CD8-positive, alpha-beta memory T cell (primary cell): ENCODE results near the gene BTBD9. TPM values are rescaled to one million over a fixed set of nuclear protein-coding genes. Genes with fewer than 3 reads are reported as not detected.
A peak's percentile ranks its signal among the peaks of the same experiment; 100 is the strongest.

ENCODE experiments used
- CTCF ChIA-PET: fragments of 350-600 bp; sonication (Branson Sonifier 250); formaldehyde crosslinking; loops from one replicate; lab custom pipeline; 2021; ENCODE audit warnings: antibody characterized with exemption; lab: Charles Lee
- POLR2A ChIA-PET: fragments of 350-600 bp; sonication (Branson Sonifier 250); formaldehyde crosslinking; loops from one replicate; lab custom pipeline; 2021; ENCODE audit warnings: antibody characterized with exemption; lab: Charles Lee
- DNase-seq, 5 donors: peaks; one replicate each; pipeline versions ENCODE4 v3.0.0 to v3.0.0-alpha.2; 2020 to 2022; ENCODE audit warnings: mixed read lengths in 1 of 5
- H3K27ac ChIP-seq: one replicate; pipeline ENCODE4 v1.7.0; 2013; ENCODE audit warnings: low read depth, mild to moderate bottlenecking, low read length, moderate library complexity
- H3K27me3 ChIP-seq: 2 replicates; pipeline ENCODE4 v1.7.0; 2013; ENCODE audit warnings: low read length, mild to moderate bottlenecking; ENCODE audit not compliant: insufficient read depth, poor library complexity, severe bottlenecking
- H3K36me3 ChIP-seq: 2 replicates; pipeline ENCODE4 v1.7.0; 2013; ENCODE audit warnings: mild to moderate bottlenecking, low read length, moderate library complexity; ENCODE audit not compliant: insufficient read depth
- H3K4me1 ChIP-seq: 2 replicates; pipeline ENCODE4 v1.7.0; 2013; ENCODE audit warnings: mild to moderate bottlenecking, low read length, moderate library complexity; ENCODE audit not compliant: insufficient read depth
- H3K4me3 ChIP-seq: 2 replicates; pipeline ENCODE4 v1.7.0; 2013; ENCODE audit warnings: mild to moderate bottlenecking, low read length
- H3K9me3 ChIP-seq: 2 replicates; pipeline ENCODE4 v1.7.0; 2013; ENCODE audit warnings: mild to moderate bottlenecking, low read length
- H3K27ac Mint-ChIP-seq, 8 donors: one replicate each; pipeline ENCODE4 v1.8.0; 2020 to 2021; ENCODE audit warnings: mixed read lengths in 8 of 8, mild to moderate bottlenecking in 6 of 8, inconsistent platforms in 3 of 8, moderate library complexity in 3 of 8
- H3K27me3 Mint-ChIP-seq, 2 donors: one replicate each; pipeline ENCODE4 v1.8.0; 2020 to 2021; ENCODE audit warnings: mixed read lengths in 2 of 2, mild to moderate bottlenecking in 1 of 2, moderate library complexity in 1 of 2
- H3K36me3 Mint-ChIP-seq, 3 donors: one replicate each; pipeline ENCODE4 v1.8.0; 2020 to 2021; ENCODE audit warnings: mixed read lengths in 3 of 3, inconsistent platforms in 1 of 3, mild to moderate bottlenecking in 1 of 3
- H3K4me1 Mint-ChIP-seq, 3 donors: one replicate each; pipeline ENCODE4 v1.8.0; 2020 to 2021; ENCODE audit warnings: mixed read lengths in 3 of 3, inconsistent platforms in 1 of 3, mild to moderate bottlenecking in 1 of 3
- H3K4me3 Mint-ChIP-seq, 7 donors: one replicate each; pipeline ENCODE4 v1.8.0; 2020 to 2021; ENCODE audit warnings: mixed read lengths in 7 of 7, mild to moderate bottlenecking in 6 of 7, moderate library complexity in 4 of 7, inconsistent platforms in 2 of 7
- H3K9me3 Mint-ChIP-seq, 5 donors: one replicate each; pipeline ENCODE4 v1.8.0; 2020 to 2022; ENCODE audit warnings: mixed read lengths in 5 of 5, mild to moderate bottlenecking in 3 of 5, moderate library complexity in 2 of 5, inconsistent platforms in 1 of 5
- polyA plus RNA-seq: library from polyadenylated mRNA; unstranded; fragments of 300-500 nt; fragmentation: Illumina TruSeq; gene quantifications from one replicate; pipeline ENCODE4 v1.2.3, GENCODE V29; 2021
- total RNA-seq, 2 experiments: library from RNA; stranded (reverse); gene quantifications; one replicate each; pipeline ENCODE4 v1.2.3, GENCODE V29; 2021

The BTBD9 gene
- total and polyA plus RNA-seq, 3 experiments from 2014 or later = 12.2 to 17.7 (median 14.9) TPM

DNA sequence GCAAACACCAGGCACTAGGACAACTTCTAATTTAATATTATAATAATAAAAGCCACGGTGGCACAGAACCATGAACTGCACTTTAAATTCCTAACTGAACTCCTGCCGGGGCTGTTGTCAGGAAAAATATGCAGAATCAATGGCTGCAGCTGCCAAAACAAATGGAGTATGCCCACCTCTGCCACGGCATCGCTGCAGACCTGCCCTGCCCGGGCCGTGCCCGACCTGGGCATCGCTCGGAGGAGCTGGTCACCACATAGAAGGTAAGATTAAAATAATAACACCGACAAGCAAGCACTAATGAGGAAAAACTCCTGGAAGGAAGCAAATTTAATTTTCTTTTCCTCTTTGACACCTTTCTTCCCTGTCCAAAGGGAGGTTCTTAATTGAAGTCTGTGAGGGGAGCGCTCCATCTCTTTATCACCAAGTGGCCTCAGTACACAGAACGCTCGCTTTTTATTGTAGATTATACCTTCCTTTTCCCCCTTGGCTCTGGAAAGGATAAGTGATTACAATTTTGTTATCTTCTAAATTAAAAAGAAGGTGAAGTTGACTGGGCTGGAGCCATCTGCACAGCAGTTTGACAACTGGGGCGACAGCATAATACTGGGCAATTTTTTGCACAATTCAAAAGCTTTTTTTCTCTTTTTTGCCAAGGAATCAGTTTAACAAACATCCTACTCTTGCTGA, 468.9 kb downstream of the BTBD9 start:
- Mint-ChIP-seq H3K36me3 (peaks cover 0 to 34% (median 8%) of the 10 kb centered on the region in 3 donors), H3K9me3 (no peaks in the 10 kb centered on the region), H3K27ac (peak overlapping the region in 4 of 8 donors; percentile 9 to 82 (median 66)), H3K4me1 (no peaks in the 10 kb centered on the region), H3K27me3 (peaks cover 0 to 2% of the 10 kb centered on the region in 2 donors), H3K4me3 (no peak overlapping the region)
- no peaks in the 10 kb centered on the region for H3K36me3 ChIP-seq
- H3K4me3 ChIP-seq = no peak overlapping the region
- no peaks in the 10 kb centered on the region for H3K4me1 ChIP-seq
- H3K27ac ChIP-seq = no peak overlapping the region
- no peaks in the 10 kb centered on the region for H3K9me3 ChIP-seq
- no peaks in the 10 kb centered on the region for H3K27me3 ChIP-seq
- DNase-seq = peak in 1 of 5 donors; percentile 8
- ChIA-PET POLR2A (no interaction called here), CTCF (no interaction called here)

DNA sequence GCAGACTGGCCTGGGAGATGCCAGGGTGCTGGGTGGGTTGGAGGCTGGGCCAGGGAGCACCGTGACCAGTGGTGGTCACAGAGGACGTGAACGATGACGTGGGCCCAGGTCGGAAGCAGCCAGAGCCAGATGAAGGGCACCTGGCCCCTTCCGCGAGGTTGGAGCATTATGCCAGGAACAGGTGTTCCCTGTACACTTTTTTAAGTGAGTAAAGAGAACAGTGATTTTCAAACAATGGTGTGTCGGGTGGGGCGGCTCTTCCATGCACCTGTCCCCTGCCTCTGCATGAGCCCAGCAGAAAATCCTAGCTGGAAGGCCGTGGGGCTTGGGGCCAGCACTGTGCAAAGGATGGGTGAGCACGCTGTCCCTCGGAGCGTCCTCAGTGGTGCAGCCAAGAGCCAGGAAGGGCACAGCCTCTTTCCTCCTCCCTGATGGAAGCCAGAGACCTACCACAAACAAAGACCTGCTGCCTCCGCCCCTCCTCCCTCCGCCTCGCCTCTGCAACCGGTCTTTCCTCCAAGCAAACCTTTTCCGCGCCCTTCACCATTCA, 469.7 kb downstream of the BTBD9 start:
- POLR2A ChIA-PET = no interaction called here
- H3K27ac Mint-ChIP-seq = peak overlapping the region in 3 of 8 donors; percentile 9 to 82 (median 50)

DNA sequence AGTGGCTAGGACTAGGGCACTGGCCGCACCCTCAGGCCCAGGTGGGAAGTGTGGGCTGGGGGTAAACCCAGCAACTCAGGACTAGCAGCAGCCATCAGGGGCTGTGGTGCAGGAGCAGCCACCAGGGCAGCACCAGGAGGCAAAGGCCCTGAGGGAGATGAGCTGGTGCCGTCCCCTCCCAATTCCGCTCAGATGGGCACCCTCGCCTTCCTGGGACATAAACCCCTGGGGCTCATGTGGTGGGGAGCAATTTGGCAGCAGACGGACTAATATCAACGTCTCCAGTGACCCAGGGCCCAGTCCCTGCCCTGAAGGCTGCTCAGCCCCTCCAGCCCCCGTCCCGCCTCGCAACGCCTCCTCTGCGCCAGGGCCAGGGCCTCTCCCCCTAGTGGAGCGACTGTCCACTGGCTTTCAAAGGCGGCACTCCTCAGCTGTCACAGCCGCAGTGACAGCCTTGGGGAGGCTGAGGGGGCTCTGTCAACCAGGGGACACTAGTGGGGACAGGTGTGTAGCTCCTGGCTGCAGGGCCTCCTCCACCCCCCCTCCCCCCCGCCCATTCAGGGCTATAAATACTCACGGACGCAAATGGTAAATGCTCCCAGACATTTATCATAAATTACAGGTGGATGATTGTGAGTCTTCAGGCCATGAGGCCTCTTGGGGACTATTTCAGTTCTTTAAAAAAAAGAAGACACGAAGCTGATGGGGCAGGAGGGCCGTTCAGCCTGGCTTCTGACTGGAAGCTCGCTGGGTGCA, 470.3 kb downstream of the BTBD9 start:
- no peak overlapping the region for H3K27ac ChIP-seq
- no peak overlapping the region for H3K4me3 ChIP-seq
- no peaks in the 10 kb centered on the region for H3K36me3 ChIP-seq
- Mint-ChIP-seq H3K9me3 (no peaks in the 10 kb centered on the region), H3K27ac (peak overlapping the region in 1 of 8 donors; percentile 50), H3K4me1 (no peaks in the 10 kb centered on the region), H3K36me3 (peaks cover 0 to 20% (median 3%) of the 10 kb centered on the region in 3 donors), H3K27me3 (peaks cover 0 to 1% of the 10 kb centered on the region in 2 donors), H3K4me3 (no peak overlapping the region)
- peak in 1 of 5 donors; percentile 35 for DNase-seq
- no peaks in the 10 kb centered on the region for H3K9me3 ChIP-seq
- no peaks in the 10 kb centered on the region for H3K27me3 ChIP-seq
- ChIA-PET CTCF (no interaction called here), POLR2A (no interaction called here)
- no peaks in the 10 kb centered on the region for H3K4me1 ChIP-seq

More for the DNA sequence above, 469.7 kb downstream of the BTBD9 start:
- H3K36me3 ChIP-seq = no peaks in the 10 kb centered on the region
- H3K4me3 ChIP-seq = no peak overlapping the region
- no peaks in the 10 kb centered on the region for H3K27me3 ChIP-seq
- no peaks in the 10 kb centered on the region for H3K9me3 ChIP-seq
- CTCF ChIA-PET = no interaction called here
- DNase-seq = peak in 1 of 5 donors; percentile 41
- Mint-ChIP-seq H3K4me3 (no peak overlapping the region), H3K27me3 (peaks cover 0 to 2% of the 10 kb centered on the region in 2 donors), H3K4me1 (no peaks in the 10 kb centered on the region), H3K36me3 (peaks cover 0 to 27% (median 3%) of the 10 kb centered on the region in 3 donors), H3K9me3 (no peaks in the 10 kb centered on the region)
- no peak overlapping the region for H3K27ac ChIP-seq
- H3K4me1 ChIP-seq = no peaks in the 10 kb centered on the region

DNA sequence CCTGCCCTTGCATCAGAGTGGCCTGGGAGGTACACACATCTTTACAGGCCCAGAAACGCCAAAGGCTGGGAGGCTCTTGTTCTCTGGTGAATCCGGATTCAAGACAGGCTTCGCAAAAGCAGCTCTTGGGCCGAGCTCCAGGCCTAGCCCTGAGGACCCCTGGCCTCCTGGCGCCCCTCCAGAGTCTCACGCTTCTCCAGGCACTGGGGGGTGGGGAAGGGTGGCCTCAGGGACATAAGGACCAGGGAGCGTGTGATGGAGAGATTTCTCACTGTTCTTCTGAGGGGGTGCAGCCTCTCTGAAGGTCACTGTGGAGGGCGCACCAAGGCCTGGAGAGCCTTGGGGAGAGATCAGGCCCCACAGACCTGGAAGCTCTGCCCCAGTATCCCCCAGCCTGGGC, 471.0 kb downstream of the BTBD9 start:
- no peaks in the 10 kb centered on the region for H3K4me1 Mint-ChIP-seq
- no peak overlapping the region for H3K4me3 Mint-ChIP-seq
- Histone ChIP-seq H3K27ac (no peak overlapping the region), H3K36me3 (no peaks in the 10 kb centered on the region), H3K9me3 (no peaks in the 10 kb centered on the region), H3K4me1 (no peaks in the 10 kb centered on the region), H3K4me3 (no peak overlapping the region), H3K27me3 (no peaks in the 10 kb centered on the region)
- DNase-seq = peak in 1 of 5 donors; percentile 31
- POLR2A ChIA-PET = no interaction called here
- CTCF ChIA-PET = no interaction called here
- H3K36me3 Mint-ChIP-seq = peaks cover 0 to 13% (median 1%) of the 10 kb centered on the region in 3 donors
- H3K9me3 Mint-ChIP-seq = no peaks in the 10 kb centered on the region
- peaks cover 0 to 1% of the 10 kb centered on the region in 2 donors for H3K27me3 Mint-ChIP-seq
- H3K27ac Mint-ChIP-seq = no peak overlapping the region

DNA sequence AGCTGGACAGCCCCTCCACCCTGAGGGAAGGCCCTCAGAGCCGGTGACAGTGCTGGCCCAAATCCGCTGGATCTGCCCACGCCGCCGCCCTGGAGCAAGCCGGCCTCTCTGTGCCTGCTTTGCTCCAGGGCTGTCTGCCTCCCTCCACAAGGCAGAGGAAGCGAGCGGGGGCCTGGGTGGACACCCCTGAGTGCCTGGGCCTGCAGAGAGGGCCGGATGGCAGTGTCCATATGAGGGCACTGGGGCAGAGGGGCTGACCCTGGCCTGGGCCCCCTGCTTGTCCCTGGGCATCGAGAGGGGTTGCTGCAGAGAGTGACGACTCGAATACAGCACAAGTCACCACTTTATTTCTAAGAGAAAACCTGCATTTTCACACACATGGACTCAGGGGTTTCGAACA, 471.6 kb downstream of the BTBD9 start:
- CTCF ChIA-PET = no interaction called here
- H3K9me3 Mint-ChIP-seq = no peaks in the 10 kb centered on the region
- Histone ChIP-seq H3K27ac (no peak overlapping the region), H3K36me3 (no peaks in the 10 kb centered on the region), H3K4me1 (no peaks in the 10 kb centered on the region), H3K27me3 (no peaks in the 10 kb centered on the region), H3K4me3 (no peak overlapping the region), H3K9me3 (no peaks in the 10 kb centered on the region)
- peak overlapping the region in 1 of 8 donors; percentile 42 for H3K27ac Mint-ChIP-seq
- H3K36me3 Mint-ChIP-seq = peaks cover 0 to 8% (median 0%) of the 10 kb centered on the region in 3 donors
- DNase-seq = peak in 1 of 5 donors; percentile 13
- no peaks in the 10 kb centered on the region for H3K4me1 Mint-ChIP-seq
- peaks cover 0 to 1% of the 10 kb centered on the region in 2 donors for H3K27me3 Mint-ChIP-seq
- POLR2A ChIA-PET = no interaction called here
- H3K4me3 Mint-ChIP-seq = no peak overlapping the region

DNA sequence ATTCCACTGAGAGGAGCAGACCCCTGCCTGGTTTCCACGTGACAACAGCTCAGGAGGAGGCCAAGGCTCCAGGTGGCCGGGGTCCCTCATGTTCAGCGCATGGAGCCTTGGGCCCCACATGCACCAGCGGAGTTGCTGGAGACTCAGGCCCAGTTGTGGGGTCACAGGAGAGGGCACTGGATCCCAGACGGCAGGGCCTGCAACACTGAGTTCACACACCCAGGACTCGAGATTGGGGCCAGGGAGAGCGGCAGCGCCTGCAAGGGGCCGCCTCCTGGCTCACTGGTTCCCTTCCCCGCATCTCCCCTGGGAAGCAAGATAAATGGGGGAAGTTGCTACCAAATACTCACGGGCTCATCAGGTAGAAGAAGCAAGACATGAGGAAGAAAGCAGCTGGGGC, 472.1 kb downstream of the BTBD9 start:
- Histone ChIP-seq H3K4me1 (no peaks in the 10 kb centered on the region), H3K36me3 (no peaks in the 10 kb centered on the region), H3K9me3 (no peaks in the 10 kb centered on the region), H3K4me3 (no peak overlapping the region), H3K27ac (no peak overlapping the region), H3K27me3 (no peaks in the 10 kb centered on the region)
- no peak for DNase-seq
- Mint-ChIP-seq H3K4me1 (no peaks in the 10 kb centered on the region), H3K27ac (peak overlapping the region in 1 of 8 donors; percentile 42), H3K27me3 (peaks cover 0 to 1% of the 10 kb centered on the region in 2 donors), H3K36me3 (peaks cover 0 to 5% (median 0%) of the 10 kb centered on the region in 3 donors), H3K4me3 (no peak overlapping the region), H3K9me3 (no peaks in the 10 kb centered on the region)
- ChIA-PET POLR2A (no interaction called here), CTCF (interaction anchor here (0.6 kb wide), 1 partner anchor 842 kb away, joined by 5 read pairs; no protein-coding TSS in a partner anchor)

DNA sequence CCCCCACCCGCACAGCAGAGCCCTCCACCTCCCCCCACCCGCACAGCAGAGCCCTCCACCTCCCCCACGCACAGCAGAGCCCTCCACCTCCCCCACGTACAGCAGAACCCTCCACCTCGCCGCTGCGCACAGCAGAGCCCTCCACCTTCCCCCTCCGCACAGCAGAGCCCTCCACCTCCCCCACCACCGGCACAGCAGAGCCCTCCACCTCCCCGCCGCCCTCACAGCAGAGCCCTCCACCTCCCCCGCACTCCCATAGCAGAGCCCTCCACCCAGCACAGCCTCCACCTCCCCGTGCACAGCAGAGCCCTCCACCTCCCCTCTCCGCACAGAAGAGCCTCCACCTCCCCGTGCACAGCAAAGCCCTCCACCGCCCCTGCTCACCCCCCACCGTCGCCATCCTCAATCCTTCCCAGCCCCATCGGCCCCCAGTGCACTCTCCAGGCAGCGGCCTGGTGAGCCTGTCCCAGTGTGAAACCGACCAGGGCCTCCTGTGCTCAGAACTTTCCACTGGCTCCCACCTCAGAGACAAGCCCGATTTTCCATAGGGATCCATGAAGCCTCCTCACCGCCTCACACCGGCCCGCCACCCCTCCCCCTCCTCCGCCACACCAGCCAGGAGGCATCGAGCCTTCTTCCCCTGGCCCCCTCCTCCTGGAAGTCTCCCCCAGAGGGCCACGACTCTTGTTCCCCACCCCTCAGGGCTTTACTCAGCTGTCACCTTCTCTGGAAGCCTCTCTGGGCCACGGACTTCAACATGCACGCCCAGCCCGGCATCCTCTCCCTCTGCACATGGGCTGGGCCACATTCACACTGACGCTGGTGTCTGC, 473.1 kb downstream of the BTBD9 start:
- CTCF ChIA-PET = no interaction called here
- POLR2A ChIA-PET = no interaction called here
- Histone ChIP-seq H3K4me3 (no peak overlapping the region), H3K4me1 (no peaks in the 10 kb centered on the region), H3K9me3 (no peaks in the 10 kb centered on the region), H3K27ac (no peak overlapping the region), H3K27me3 (no peaks in the 10 kb centered on the region), H3K36me3 (no peaks in the 10 kb centered on the region)
- Mint-ChIP-seq H3K27me3 (no peaks in the 10 kb centered on the region), H3K4me3 (no peak overlapping the region), H3K36me3 (peaks cover 0 to 2% (median 0%) of the 10 kb centered on the region in 3 donors), H3K9me3 (no peaks in the 10 kb centered on the region), H3K27ac (no peak overlapping the region), H3K4me1 (no peaks in the 10 kb centered on the region)
- no peak for DNase-seq
